NCI-H146 (cell line): Measurements from ENCODE around the gene NLE1.
"Not testable (repeated sequence)": the region's sequence is repeated elsewhere in the genome, so short reads cannot be mapped to it uniquely, and the experiment has no call there.

Source experiments
- DNase-seq: peaks from one replicate; lab custom pipeline; 2025; lab: John Stamatoyannopoulos, UW

The NLE1 gene

DNA sequence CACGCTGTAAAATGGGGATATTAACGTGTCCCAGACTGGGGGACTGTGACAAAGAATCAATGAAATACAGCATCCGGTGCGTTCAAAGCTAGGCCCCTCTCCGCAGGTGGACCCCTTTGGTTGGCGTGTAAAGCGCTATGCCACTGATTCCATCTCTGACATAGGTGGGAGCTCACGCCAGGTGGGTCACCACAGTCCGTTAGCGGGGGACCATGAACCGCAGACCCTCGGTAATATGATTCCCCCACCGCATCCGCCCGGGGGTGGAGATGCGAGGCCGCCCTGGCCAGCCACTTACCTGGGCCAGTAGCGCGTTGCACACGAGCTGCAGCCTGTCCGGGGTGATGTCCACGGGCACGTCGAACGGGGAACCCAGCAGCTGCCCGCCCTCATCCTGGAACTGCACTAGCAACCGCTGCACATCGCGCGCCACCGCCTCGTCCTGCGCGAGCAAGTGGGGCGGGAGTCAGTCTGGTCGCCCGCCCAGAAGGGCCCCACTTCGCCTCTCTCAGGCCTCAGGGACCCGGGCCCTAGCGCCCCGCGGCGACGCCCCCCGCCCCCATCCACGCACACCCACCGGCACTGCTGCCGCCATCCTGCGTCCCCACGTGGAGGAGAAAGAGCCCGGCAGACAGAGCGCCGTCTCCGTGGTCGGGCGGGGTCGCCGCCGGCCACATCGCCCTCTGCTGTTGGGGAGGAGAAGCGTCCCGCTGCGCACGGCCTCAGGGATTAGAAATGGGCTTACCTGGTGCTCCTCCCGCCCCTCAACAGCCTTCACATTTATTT is at the start of gene NLE1:
Gene NLE1, minus strand, starts transcription at position 623 of the 786 bp plus-strand sequence. Its CDS starts 28 bp downstream, at position 595.
- peak; percentile 83 for DNase-seq

- DNase-seq = no peak
Measured at GRCh38 chr17:35191001-35191695, 49.0 kb upstream of the NLE1 start.

DNA sequence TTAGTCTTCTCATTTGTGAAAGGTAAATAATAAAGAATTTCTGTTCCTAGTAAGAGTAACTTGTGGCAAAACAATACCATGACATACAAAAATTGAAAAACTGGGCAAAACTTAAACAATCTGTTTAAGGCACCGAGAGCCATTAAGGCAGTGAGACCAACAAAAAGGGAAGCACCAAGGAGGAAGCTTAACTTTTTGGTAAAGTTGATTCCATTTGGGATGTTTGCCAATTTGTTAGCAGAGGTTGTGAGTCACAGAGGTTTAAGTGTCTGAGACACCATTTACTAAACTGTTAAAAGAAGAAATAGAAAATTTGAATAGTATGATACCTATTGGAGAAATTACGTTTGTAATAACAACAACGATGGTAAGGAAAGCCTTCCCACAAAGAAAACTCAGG is 47.2 kb upstream of the NLE1 start:
- no peak for DNase-seq

GRCh38 chr17:35188111-35188510 is 46.0 kb upstream of the NLE1 start:
- DNase-seq = no peak

DNA sequence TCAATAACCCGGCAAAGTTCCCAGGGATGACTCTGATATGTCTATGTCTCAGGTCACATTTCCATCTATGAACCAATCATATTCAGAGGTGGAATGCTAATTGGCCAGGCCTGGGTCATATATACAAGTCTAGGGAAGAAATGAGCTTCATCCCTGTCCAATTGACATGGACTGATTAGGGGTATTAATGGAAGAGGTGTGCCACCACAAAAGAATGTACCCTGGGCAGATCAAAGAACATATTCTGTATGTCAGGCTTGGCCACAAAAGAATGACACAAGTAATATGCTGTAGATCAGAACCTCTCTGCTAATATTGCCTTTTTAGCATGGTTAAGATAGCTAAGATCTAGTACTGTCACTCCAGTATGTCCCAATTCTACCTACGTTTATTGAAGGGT is 45.4 kb upstream of the NLE1 start:
- DNase-seq = no peak

- no peak for DNase-seq
Measured at GRCh38 chr17:35185849-35186248, 43.7 kb upstream of the NLE1 start.

GRCh38 chr17:35184274-35184673 is 42.2 kb upstream of the NLE1 start:
- DNase-seq = no peak

DNA sequence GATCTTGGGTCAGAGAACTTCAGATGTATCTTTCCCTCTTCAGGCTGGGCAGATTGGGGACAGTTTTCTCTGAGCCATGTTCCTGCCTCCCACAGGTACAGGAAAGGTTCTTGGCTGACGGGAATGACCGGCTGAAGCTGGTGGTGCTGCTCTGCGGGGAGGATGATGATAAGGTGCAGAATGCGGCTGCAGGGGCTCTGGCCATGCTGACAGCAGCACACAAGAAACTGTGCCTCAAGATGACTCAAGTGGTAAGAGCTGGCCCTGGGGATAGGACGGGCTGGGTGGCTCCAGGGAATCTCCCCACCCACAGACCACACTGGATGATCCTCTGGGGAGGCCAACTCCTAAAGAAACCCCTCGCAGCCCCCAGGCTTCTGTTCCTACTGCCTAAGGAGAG is 41.2 kb upstream of the NLE1 start:
- no peak for DNase-seq

DNA sequence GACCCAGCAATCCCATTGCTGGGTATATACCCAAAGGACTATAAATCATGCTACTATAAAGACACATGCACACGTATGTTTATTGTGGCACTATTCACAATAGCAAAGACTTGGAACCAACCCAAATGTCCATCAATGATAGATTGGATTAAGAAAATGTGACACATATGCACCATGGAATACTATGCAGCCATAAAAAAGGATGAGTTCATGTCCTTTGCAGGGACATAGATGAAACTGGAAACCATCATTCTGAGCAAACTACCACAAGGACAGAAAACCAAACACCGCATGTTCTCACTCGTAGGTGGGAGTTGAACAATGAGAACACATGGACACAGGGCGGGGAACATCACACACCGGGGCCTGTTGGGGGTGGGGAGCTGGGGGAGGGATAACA is 37.3 kb upstream of the NLE1 start:
- not testable (repeated sequence) for DNase-seq

DNA sequence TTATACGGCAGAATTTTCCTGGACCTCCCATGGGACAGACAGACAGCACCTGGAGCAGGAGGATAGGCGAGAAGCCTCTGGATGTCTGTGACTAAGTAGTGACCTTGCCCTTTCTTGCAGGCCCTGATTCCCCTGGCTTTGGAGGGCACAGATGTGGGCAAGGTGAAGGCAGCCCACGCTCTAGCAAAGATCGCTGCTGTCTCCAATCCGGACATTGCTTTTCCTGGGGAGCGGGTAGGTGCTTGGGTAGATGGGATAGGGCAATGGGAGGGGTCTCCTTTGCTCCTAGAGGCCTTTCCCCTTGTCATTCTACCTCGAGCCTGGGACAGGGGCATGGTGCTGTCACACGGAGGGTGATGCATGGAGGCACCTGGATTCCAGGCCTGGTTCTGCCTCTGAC is 34.8 kb upstream of the NLE1 start:
- no peak for DNase-seq

GRCh38 chr17:35175638-35176415 is 33.7 kb upstream of the NLE1 start:
- DNase-seq = no peak

- DNase-seq = no peak
Measured at GRCh38 chr17:35174835-35175334, 32.8 kb upstream of the NLE1 start.

DNA sequence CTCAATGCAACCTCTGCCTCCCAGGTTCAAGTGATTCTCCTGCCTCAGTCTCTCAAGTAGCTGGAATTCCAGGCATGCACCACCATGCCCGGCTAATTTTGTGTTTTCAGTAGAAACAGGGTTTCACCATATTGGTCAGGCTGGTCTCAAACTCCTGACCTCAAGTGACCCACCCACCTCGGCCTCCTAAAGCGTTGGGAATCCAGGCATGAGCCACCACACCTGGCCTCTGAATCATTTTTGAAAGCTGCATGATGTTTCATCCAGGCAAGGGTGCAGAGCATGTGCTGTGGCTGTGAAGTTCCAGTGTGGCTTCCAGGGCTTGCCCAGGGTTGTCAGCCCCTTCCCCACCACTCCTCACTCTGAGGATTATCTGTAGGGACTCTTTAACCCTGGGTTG is 30.2 kb upstream of the NLE1 start:
- DNase-seq = not testable (repeated sequence)

DNA sequence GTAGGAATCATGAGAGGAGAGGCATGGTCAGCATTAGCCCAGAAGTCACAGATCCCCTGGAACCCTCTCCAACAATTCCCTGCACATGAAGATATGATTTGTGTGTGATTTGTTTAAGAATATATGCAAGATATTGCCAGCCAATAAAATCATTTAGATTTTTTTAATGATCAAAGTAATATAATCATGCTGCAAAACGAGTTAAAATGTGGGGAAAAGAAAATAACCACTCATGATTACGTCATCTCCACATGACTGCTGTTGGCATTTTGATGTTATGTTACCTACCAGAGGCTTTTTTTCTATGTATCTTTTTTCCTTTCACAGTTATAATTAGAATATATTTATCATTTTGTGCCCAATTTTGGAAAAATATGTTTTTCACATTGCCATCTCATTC is 29.7 kb upstream of the NLE1 start:
- no peak for DNase-seq

DNA sequence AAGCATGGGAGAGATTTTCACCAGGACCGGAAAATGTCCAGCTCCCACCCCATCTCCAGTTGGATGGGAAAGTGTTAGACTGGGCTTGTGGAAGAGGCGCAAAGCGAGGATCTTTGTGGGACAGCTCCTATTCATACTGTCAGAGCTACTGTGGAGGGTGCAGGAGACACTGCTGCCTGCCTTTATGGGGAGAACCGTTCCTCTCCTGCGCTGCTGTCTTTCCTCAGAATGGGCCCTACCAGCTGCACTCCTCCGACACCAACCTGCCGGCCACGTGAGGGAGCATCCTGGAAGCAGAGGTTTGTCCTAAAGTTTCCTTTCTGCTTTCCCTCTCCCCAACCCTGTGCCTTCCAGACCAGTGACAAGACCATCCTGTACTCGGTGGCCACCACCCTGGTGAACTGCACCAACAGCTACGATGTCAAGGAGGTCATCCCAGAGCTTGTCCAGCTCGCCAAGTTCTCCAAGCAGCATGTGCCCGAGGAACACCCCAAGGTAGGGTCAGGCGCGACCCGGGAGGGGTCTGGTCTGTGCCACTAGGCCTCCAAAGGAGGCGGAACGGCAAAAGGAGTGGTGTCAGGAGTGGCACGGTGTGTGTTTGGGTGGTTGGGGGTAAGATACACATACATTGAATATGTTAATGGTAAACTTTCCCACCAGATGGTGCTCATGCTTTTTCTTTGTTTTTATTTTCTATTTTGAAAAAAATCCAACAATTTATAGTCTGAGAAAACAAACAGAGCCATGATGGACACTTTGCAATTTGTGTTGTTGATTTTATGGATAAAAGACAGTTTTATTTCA is 29.1 kb upstream of the NLE1 start:
- DNase-seq = no peak

DNA sequence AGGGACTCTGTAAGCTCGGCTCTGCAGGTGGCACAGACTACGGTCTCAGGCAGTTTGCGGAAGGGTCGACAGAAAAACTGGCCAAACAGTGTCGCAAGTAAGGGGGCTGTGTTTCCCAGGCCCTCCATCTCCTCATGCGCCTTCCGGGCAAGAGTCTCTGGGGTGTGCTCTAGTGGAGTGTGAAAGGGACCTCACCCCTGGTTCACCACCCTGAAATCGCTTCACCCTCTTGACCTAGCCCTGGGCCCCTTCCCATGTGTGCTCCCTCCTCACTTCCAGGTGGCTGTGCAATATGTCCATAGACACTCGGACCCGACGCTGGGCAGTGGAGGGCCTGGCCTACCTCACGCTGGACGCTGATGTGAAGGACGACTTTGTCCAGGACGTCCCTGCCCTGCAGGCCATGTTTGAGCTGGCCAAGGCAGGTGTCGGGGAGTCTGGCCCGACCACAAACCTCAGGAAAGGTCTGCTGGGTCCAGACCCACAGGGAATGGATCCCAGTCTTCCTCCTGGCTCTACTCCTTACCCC is 27.8 kb upstream of the NLE1 start:
- DNase-seq = no peak

DNA sequence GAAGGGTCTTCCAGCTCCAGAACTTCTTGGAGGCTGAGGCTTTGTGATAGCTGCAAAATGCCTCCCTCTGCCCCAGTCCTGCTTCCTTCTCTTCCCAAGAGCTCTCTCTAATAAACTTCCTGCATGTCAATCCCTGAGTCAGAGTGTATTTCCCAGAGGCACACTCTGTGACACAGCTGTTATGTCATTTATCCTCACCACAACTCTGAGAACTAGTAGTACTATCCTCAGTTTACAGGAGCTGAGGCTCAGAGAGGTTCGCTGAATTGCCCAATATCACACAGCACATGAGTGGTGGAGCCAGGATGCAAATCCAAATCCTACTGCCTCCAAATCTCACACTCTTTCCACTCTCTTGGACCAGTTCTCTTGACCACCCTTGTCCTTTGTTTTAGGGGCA is 25.6 kb upstream of the NLE1 start:
- no peak for DNase-seq

DNA sequence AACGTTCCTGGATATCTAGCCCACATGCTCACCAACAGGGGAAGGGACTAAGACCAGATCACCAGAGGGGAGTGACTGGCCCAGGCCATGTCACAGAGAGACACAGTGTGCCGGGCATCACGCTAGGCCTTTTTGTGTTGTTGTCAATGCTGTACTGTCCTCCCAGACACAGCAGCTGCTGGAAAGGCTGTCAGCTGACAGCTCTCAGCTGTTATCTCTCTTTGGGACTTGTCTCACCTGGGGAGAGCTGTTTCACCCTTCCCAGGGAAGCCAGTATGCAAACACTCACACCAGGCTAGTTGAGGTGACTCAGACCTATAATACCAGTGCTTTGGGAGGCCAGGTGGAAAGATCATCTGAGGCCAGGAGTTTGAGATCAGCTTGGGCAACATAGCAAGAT is 24.9 kb upstream of the NLE1 start:
- DNase-seq = peak; percentile 28

- no peak for DNase-seq
Measured at GRCh38 chr17:35166526-35166925, 24.4 kb upstream of the NLE1 start.

GRCh38 chr17:35164716-35165115 is 22.6 kb upstream of the NLE1 start:
- no peak for DNase-seq

GRCh38 chr17:35163886-35164285 is 21.8 kb upstream of the NLE1 start:
- DNase-seq = no peak

GRCh38 chr17:35162755-35163154 is 20.7 kb upstream of the NLE1 start:
- no peak for DNase-seq
